Jurkat, Clone E6-1 (cell line): ENCODE results near the gene TIMP3.

Experiments
- DNase-seq: peaks from one replicate; pipeline ENCODE4 v3.0.0-alpha.2; 2011; ENCODE audit warnings: low read depth, low spot score
- H3K4me3 ChIP-seq: 2 replicates; pipeline ENCODE4 v1.5.1; 2011; ENCODE audit warnings: mild to moderate bottlenecking, low read length, control low read depth, moderate library complexity

TIMP3 gene

DNA sequence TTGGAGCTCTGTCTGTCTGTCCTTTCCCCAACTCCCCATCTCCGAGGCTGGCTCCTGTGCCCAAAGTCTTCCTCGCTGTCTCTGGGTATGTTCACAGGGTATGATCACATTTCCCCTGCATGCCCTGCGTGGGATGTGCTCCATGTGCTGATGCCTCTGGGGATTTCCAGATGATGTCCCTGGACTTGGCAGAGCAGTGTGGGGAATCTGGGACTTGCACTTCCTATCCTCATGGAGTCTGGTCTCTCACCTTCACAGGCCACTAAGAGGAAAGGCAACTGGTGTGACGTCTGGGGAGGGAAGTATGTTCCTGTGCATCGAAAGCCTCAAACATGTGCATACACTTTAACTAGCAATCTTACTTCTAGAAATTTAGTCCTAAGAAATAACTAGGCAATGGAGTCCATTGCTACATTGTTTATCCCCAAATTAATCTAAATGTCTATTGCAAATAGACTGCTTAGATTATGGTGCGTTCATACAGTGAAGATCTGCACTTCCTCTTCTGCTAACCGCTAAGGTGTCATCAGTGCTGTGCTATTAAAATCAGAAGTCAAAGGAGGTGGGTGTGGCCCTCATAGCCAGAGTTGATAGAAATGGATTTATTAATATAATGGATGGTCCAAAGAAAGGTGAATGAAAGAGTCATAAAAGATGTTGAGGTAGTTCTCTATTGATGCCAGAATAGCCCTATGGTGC, 20.8 kb downstream of the TIMP3 start:
- DNase-seq = no peak
- no peak overlapping the region for H3K4me3 ChIP-seq

DNA sequence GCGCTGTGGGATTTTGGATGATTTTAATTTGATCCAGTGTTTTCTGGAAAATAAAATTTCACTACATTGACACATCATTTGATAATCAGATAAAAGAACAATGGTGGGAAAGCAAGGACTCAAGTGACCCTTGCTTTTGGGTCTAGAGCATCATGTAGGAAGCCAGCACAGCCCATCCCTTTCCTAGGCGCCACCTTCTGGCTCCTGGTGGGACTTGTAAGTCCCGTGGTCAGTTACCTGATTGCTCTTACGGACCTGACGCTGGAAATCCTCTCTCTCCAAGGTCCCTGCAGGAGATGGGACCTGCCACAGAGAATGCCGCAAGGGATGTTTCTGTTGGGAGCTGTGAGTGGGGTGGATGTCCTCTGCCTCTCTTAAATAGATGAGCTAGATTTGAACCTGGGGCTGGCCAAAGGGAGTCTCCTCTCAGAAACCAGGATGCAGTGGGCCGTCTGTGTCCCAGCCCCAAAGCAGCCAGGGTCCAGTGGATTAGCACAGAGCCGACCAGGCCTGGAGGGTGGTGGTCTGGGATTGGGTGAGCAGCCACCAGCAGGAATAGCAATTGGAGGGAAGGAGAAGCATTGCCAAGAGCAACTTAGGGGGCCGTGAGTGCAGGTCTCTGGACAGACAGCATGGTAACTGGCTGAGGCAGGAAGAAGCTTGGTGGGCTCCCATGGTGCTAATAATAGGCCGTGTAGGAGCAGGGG, 21.7 kb downstream of the TIMP3 start:
- H3K4me3 ChIP-seq = no peak overlapping the region
- peak; percentile 38 for DNase-seq

DNA sequence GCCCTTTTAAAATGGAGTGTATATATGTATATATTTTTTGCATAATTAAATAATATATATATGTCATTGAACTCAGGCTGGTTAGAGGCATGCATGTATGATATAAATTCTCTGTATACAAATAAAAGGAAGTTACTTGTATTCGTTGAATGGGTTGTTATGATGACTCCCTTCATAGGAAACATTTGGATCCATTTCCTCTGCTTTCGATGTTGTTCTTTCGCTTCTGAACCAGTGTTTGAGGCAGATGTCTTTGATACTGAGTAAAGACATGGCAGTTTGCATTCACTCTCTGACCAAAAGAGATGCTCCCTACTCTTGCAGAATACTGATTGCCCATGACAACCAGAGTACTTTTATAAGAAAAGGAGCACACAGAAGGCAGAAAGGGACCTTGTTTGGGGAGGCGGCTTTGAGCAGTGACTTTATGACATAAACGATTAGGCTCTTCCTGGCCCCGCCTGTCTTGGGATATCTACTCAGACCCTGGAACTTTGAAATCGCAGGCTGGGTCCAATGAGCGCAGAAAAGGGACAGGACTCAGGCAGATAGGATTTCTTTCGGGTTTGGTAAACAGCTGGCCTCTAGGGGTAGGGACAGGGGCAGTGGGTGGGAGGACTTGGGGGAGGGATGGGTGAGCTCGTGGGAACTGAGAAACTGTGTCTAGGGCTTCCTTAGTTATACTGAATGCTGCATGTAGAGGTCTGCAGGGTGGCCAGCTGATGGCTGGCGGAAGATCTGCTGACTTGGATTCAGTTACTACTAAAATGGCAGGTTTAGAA, 23.2 kb downstream of the TIMP3 start:
- DNase-seq = no peak
- H3K4me3 ChIP-seq = no peak overlapping the region

DNA sequence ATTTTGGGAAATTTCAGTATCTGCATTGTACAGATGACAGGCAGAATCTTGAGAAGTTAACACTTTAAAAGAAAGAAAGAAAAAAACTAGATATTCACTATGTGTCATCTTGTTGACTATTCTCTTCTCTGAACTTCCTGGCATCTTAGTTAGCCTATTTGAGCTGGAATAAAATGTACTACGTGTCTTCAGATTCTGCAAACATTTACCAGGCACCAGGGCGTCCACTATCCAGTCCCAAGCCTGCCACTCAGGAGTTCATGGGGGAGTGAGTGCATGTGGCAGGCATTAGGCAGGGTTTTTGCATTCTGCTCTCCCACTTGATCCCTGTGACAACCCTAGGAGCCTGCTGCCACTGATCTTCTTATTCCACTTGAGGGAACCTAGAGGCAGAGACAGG, 25.0 kb downstream of the TIMP3 start:
- no peak for DNase-seq
- no peak overlapping the region for H3K4me3 ChIP-seq

DNA sequence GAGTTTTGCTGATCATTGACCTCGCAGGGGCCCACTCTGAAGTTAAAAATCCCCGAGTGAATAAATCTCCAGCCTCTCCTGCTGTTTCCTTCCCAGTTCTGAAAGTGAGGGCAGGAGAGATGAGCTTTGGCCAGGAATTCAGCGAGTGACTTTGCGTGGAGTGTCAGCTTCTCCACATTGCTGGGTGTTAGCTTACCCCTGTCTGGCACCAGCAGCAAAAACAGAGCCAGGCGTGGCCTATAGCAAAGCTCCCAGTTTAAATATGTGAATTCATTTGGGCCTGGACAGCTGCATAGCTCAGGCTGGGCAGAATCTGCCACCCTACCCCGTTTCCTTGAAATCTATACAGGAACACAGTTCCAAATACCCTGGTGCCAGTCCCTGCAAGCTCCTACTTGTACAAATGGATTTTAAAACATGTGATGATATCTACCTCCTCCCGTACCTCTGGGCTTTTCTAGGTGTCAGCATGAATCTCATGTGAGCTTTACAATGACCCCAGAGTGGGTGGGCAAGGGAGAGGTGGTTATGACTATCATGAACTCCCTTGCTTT, 25.6 kb downstream of the TIMP3 start:
- no peak for DNase-seq

DNA sequence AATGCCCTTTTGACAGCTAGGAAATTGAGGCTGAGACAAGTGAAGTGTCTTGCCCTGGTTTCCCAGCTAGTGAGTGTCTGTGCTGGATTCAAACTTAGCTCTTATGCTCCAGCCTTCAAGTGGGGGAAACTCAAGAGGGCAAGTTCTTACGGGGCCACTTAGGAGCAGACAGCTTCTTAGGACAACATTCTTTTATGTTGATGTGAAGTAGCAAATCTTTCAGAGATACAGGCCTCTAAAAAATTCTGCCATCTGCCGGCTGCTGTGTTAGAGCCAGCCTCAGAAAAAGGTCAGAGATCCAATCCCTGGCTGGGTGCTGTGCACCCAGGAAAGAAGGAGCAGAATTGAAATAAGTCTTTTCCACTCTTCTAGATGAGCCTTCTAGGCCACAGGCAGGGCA, 26.6 kb downstream of the TIMP3 start:
- no peak for DNase-seq
- no peak overlapping the region for H3K4me3 ChIP-seq

More for the DNA sequence above, 25.6 kb downstream of the TIMP3 start:
- H3K4me3 ChIP-seq = no peak overlapping the region

DNA sequence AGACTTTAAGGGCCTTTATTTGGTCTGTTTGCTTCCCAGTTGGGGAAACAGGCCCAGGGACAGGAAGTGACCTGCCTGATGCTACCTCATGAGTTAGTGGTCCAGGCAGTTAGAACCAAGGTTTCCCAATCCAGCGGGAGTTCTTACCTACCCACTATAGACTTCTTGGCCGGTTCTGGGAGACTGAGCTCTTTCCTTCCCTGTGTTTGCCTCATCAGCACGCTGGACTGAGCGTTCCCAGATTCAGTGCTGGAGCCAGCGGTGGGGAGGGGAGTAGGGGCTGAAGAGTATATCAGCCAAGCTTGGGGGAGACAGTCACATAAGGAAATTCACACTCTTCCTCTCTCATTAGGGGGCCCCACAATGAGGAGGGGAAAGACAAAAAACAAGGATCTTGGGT, 27.1 kb downstream of the TIMP3 start:
- no peak for DNase-seq
- no peak overlapping the region for H3K4me3 ChIP-seq

DNA sequence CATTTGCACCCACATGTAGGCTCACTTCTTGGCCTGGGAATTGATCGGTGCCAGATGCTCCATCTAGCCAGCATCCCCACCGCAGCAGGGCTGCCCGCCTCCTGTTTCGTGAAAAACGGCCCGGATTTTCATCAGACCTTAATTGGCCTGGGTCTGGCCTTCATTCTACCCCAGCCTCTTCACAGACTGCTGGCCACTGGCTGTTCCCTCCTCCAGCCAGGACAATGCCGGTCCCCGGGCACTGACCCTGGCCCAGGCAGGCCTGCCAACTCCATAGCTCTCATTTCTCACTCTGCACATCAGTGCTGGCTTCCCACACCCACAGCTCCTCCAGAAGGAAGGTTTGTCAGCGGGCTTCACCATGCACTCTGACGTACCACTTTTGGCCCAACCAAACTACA, 27.9 kb downstream of the TIMP3 start:
- no peak for DNase-seq
- no peak overlapping the region for H3K4me3 ChIP-seq

DNA sequence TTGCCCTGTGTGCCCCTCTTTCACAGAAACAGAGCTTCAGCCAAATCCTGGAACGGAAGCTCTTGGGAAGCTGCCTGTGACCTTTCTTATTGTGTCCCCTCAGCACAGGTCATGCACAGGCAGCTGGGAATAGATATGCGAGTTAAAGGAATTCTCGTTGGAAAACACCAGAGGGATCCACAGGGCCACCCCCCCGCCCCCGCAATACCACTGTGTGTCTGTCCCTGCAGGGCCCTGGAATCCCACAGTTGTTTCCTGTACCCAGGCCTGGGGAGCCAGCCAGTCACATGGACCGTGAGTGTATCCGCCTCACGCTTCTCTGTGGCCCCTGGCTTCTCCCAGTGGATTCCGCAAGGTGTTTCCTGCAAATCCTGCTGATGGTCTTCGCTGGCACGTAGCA, 29.0 kb downstream of the TIMP3 start:
- DNase-seq = no peak

DNA sequence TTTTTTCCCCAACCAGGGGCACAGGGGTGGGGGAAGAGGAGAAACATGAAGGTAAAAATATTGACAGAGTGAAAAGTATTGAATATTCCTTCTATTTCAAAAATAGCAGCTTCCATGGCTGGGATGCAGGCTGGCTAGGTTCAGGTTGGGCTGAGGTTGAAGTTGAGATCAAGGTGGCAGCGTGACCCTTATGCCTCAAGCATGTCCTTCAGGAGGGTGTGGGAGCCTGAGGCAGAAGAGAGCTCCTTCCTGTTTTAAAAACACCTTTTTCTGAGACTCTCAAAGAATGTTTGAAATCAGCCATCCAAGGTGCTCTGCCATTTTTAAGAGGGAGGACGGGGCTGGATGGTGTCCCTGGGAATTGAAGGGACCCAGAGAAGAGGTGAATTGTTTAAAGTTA, 29.5 kb downstream of the TIMP3 start:
- no peak overlapping the region for H3K4me3 ChIP-seq
- no peak for DNase-seq

More for the DNA sequence above, 29.0 kb downstream of the TIMP3 start:
- H3K4me3 ChIP-seq = no peak overlapping the region

DNA sequence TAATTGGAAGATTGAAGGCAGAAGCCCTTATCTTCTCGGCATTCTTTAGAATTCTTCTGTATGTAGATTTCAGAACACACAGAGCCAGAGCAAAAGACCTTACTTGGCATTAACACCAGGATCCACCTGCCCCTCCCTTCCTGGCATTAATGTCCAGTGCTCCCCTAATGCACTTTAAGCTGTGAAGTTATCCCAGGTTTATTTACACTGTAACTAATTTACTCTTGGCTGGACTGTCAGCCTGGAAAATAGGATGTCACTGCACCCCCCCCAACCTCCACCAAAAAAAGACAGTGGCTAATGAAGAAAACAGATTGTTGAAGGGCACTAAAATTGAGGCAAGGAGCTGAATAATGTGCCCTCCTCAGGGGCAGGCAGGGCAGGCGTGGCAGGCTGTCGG, 30.1 kb downstream of the TIMP3 start:
- no peak overlapping the region for H3K4me3 ChIP-seq
- no peak for DNase-seq

DNA sequence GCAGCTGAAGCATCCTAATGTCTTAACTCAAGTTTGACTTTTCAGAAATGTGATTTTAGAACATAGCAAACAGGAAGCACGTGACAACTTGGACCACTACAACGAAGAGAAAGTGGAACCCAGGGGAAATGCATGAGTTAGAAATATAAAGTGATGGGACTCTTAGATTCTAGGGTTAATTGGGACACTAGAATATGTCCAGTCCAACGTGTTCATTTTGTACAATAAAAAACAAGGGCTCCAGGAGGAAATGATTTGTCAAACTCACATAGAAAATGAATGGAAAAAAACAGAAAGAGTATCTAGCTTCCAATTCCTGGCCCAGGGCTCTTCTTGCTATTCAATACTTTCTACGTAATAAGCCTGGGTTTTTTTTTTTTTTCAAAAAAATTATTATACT, 30.7 kb downstream of the TIMP3 start:
- H3K4me3 ChIP-seq = no peak overlapping the region
- DNase-seq = no peak

DNA sequence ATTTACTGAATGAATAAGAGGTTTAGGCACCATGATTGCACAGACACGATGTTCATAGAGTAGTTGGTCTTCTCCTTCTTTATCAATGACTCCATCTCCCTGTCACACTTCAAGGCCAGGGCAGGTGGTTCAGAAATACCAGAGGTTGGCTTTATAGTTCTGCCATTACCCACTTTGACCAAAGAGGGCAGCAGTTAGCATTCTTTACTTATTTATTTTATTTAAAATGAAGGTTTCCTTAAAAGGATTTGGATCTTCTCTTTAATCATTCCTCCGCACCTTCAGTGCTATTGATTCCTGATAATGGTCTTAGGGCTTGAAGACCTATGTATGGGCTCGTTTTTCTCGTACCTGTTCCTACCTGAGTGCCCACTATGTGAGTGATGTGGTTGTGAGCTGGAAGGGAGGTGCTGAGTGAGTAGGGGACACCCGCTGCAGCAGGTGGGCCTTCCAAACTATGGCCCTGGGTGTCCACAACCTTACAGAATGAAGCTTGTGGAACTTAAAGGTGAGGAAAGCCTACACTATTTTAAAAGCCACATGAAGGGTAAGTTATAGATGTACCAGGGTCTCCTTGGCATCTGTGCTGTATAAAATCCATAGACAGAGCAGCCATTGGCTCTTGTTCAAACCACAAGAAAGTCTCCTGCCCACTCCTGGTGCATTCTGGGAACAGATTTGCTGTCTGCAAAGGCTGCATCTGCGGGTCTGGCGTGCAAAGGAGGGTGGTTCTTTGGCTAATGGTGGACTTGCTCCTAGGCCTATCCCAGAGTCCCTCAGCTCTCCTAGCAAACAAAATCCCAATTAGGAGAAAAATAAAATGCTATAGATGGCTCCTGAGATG, 35.0 kb downstream of the TIMP3 start:
- peak; percentile 45 for DNase-seq
- H3K4me3 ChIP-seq = no peak overlapping the region

DNA sequence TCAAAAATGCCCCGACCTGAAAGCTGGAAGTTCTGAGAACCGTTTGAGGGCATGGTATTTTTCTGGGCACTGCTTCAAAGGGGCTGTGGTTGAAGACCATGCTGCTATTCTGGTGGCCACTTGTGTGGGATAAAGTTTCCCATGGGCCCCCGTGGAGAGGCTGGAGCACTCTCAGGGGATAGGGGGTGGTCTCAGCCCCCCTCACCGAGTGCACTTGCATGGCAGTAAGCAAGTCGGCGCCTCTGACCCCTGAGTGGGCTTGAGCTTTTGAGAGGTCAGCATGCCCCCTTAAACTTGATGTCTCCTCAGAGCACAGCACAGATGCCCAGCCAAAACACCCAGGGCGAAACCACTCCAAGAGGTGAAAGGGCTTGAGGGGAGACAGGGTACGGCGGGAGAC, 35.6 kb downstream of the TIMP3 start:
- H3K4me3 ChIP-seq = no peak overlapping the region
- no peak for DNase-seq

DNA sequence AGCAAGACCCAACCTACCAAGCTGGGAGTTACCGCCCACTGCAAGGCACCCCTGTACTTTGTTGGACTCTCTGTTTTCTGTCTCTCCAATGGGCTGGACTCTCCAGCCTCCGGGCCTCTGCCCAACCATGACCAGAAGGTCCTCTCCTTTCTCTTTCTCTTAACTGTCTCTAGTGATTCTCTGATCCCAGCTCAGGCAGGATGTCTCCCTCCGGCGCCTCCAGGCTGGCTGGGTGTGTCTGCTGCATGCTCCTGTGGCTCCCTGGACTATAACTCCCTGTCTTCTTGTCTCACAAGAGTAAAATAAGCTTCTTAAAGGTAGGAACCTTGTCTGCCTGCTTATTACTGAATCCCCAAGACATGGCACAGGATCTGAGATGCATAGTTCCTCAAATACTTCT, 36.3 kb downstream of the TIMP3 start:
- H3K4me3 ChIP-seq = no peak overlapping the region
- no peak for DNase-seq

DNA sequence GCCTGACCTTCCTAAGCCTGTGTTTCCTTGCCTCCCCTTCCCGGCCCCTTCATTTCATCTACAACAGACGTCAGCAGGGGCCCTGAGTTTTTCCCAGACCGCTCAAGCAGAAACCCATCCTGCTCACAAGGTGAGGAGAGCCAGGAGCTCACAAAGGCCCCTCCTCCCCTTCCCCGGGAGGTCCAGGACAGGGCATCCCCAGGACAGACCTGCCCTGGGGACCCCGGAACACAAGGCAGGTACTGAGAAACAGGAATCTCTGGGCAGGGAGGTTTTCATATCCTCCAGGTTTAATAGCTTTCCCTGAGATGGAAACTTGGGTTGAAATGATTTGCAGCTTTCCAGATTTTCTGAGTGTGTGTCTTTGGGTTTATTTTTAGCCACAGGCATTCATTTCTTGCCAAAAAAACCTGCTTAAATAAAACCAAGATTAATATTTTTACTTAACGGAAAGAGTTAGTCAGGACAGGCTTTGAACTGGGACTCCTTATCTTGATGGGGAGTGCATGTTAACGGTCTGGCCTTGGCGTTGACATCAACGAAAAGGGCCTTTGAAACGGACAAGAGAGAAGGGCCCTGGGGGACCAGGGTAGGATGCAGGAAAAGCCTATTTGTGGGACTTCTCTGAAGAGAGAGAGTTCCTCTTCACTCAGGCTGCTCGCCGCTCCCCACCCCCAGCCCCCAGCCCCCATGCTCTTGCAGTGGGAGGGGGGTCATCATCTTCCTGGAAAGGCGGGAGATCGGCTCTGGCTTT, 38.5 kb downstream of the TIMP3 start:
- H3K4me3 ChIP-seq = no peak overlapping the region
- no peak for DNase-seq

DNA sequence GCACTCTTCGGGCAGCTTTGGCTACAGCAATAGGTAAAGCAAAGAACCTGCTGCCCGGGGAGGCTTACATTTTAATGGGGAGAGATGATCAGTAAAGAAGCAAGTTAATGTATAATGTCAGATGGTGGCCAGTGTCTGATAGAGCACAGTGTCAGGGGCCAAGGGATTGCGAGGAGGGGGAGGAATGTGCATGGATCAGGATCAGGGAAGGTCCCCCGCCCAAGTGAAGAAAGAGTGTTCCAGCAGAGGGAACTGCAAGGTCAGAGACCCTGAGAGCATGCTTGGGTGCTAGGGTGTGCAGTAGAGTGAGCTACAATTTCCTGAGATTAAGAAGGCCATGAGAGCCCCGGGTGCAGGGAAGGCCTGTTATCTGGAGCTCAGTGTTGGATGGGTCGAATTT, 39.7 kb downstream of the TIMP3 start:
- DNase-seq = no peak
- H3K4me3 ChIP-seq = no peak overlapping the region

DNA sequence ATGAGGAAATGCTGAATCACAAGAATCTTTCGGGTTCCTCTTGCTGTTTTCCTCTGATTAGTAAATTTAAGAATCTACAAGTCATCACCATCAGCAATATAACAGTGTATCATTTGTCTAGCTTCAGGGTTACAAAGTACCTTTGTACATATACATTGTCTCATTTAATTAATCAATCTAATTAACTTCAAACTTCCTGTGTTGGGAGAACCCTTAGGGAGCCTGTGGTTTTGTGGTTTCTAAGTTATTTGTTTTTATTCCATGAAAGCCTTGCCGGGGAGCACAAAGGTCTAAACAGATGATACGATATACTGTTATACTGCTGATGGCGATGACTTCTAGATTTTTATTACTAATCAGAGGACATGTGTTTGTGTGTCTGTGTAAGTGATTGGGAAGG, 41.0 kb downstream of the TIMP3 start:
- no peak overlapping the region for H3K4me3 ChIP-seq
- DNase-seq = no peak
